Activated CD4-positive, alpha-beta T cell treated with anti-CD3 and anti-CD28 coated beads, Interleukin-2, amount 50 U/mL, for 4 hours (primary cell): ENCODE results near the gene GUCA1C.

Source experiments
- DNase-seq, 2 experiments: peaks; one replicate each; pipeline ENCODE4 v3.0.0-alpha.2; 2020

Gene GUCA1C

GRCh38 chr3:108907194-108907593 is 46.5 kb downstream of the GUCA1C start:
- no peak for DNase-seq

GRCh38 chr3:108899530-108899929 is 54.1 kb downstream of the GUCA1C start:
- no peak for DNase-seq

GRCh38 chr3:108897883-108898282 is 55.8 kb downstream of the GUCA1C start:
- DNase-seq, result no peak

GRCh38 chr3:108894981-108895380 is 58.7 kb downstream of the GUCA1C start:
- DNase-seq, result no peak

- DNase-seq, result no peak
Measured at GRCh38 chr3:108891833-108892232, 61.8 kb downstream of the GUCA1C start.

GRCh38 chr3:108887777-108888176 is 65.9 kb downstream of the GUCA1C start:
- no peak for DNase-seq

- no peak for DNase-seq
Measured at GRCh38 chr3:108887121-108887520, 66.6 kb downstream of the GUCA1C start.

GRCh38 chr3:108883373-108883772 is 70.3 kb downstream of the GUCA1C start:
- DNase-seq, result no peak

- no peak for DNase-seq
Measured at GRCh38 chr3:108882762-108883161, 70.9 kb downstream of the GUCA1C start.

GRCh38 chr3:108879915-108880314 is 73.8 kb downstream of the GUCA1C start:
- DNase-seq, result no peak

- no peak for DNase-seq
Measured at GRCh38 chr3:108877901-108878300, 75.8 kb downstream of the GUCA1C start.

GRCh38 chr3:108863799-108864135 is 89.9 kb downstream of the GUCA1C start:
- no peak for DNase-seq

- no peak for DNase-seq
Measured at GRCh38 chr3:108862865-108863798, 90.5 kb downstream of the GUCA1C start.

GRCh38 chr3:108861401-108861800 is 92.3 kb downstream of the GUCA1C start:
- DNase-seq, result no peak
